Measurements from ENCODE around the gene LDB2. TPM values are rescaled to one million over a fixed set of nuclear protein-coding genes. Genes with fewer than 3 reads are reported as not detected.

LDB2 gene
- total and polyA plus RNA-seq, 2 experiments from 2014 or later = 48.6 to 80.1 TPM

- no peaks in the 10 kb centered on the region for H3K4me1 ChIP-seq (ENCODE audit: insufficient read depth)
Observed at GRCh38 chr4:16467061-16467460, 431.4 kb downstream of the LDB2 start.

More at GRCh38 chr4:16467061-16467460, 431.4 kb downstream of the LDB2 start:
- no peaks in the 10 kb centered on the region for H3F3A ChIP-seq (replicated peaks; ENCODE audit: low read depth)
- no peaks in the 10 kb centered on the region for H4K20me1 ChIP-seq (replicated peaks; ENCODE audit: insufficient read depth)
- no peak for DNase-seq (ENCODE audit: low spot score)
- no peaks in the 10 kb centered on the region for H3K36me3 ChIP-seq (ENCODE audit: insufficient read depth)
- H3K36me3 Mint-ChIP-seq (ENCODE audit: low read depth) = no peaks in the 10 kb centered on the region; the same call in 2 of the 3 replicates
- no peaks in the 10 kb centered on the region for H3K79me2 ChIP-seq (replicated peaks; ENCODE audit: insufficient read depth)
- H3K4me3 ChIP-seq = no peak overlapping the region
- H3K9me2 ChIP-seq (ENCODE audit: insufficient read depth) = no peaks in the 10 kb centered on the region
- no peak for TF ChIP-seq CREB1 (CRISPR knock-in tag; IDR thresholded peaks at IDR 0.05; ENCODE audit: low read depth)
- TF ChIP-seq ZNF331 (CRISPR knock-in tag; IDR thresholded peaks at IDR 0.05; ENCODE audit: low read depth) = no peak
- no peak for TF ChIP-seq POLR2AphosphoS5 (IDR thresholded peaks at IDR 0.05; ENCODE audit: low read depth)
- no peak for TF ChIP-seq ETS1 (IDR thresholded peaks at IDR 0.05)
- TF ChIP-seq JUNB (IDR thresholded peaks at IDR 0.05; ENCODE audit: unreplicated experiment) = no peak
- TF ChIP-seq CTCF (conservative IDR thresholded peaks at IDR 0.05; ENCODE audit: low read depth in 2 of 2) = no peak
- TF ChIP-seq ZNF462 (CRISPR knock-in tag; IDR thresholded peaks at IDR 0.05) = no peak
- TF ChIP-seq STAT1 (IDR thresholded peaks at IDR 0.05; ENCODE audit: unreplicated experiment) = no peak
- no peak for TF ChIP-seq ZNF114 (CRISPR knock-in tag; IDR thresholded peaks at IDR 0.05)
- H2AFZ ChIP-seq = no peak overlapping the region
- H3K27me3 ChIP-seq (ENCODE audit: insufficient read depth) = no peaks in the 10 kb centered on the region
- no peaks in the 10 kb centered on the region; the same call in 2 of the 3 replicates for H3K9me3 Mint-ChIP-seq
- no peak overlapping the region for H3K4me3 Mint-ChIP-seq
- H3K27ac Mint-ChIP-seq = no peak overlapping the region
- no peak overlapping the region for H3K27ac ChIP-seq (ENCODE audit: low read depth)
- no peak for ATAC-seq
- no peaks in the 10 kb centered on the region for H3K27me3 Mint-ChIP-seq (ENCODE audit: insufficient read depth, low read depth, poor library complexity)
- no peaks in the 10 kb centered on the region for H3K4me1 Mint-ChIP-seq
- H3K4me2 ChIP-seq = no peak overlapping the region
